GM10266 (cell line): ENCODE results near the gene LZTFL1.

Experiments used
- DNase-seq: peaks from one replicate; pipeline ENCODE4 v3.0.0; 2012; ENCODE audit errors: extremely low spot score
- CTCF ChIP-seq: IDR thresholded peaks from 2 replicates; pipeline ENCODE4 v1.5.1; 2012; ENCODE audit warnings: mild to moderate bottlenecking, low read depth; ENCODE audit not compliant: control insufficient read depth, insufficient read depth; ENCODE audit errors: missing control alignments

Gene LZTFL1

GRCh38 chr3:45775571-45776300 is 66.2 kb downstream of the LZTFL1 start:
- TF ChIP-seq CTCF, result no peak
- no peak for DNase-seq

- no peak for TF ChIP-seq CTCF
- DNase-seq, result no peak
Observed at GRCh38 chr3:45774581-45775521, 67.1 kb downstream of the LZTFL1 start.

- DNase-seq, result no peak
- no peak for TF ChIP-seq CTCF
Observed at GRCh38 chr3:45773714-45774449, 68.0 kb downstream of the LZTFL1 start.
